GM12878 (cell line): ENCODE measurements around the gene COL8A2. TPM values are rescaled to one million over a fixed set of nuclear protein-coding genes. Genes with fewer than 3 reads are reported as not detected.

Source experiments
- ATF7 ChIP-seq: fragments of 450-650 bp; IDR thresholded peaks from 2 replicates; pipeline ENCODE4 v1.6.1; 2016; ENCODE audit warnings: low read depth, mild to moderate bottlenecking
- CEBPZ ChIP-seq: fragments of 150-350 bp; IDR thresholded peaks from 2 replicates; pipeline ENCODE4 v1.6.1; 2016; ENCODE audit warnings: low read depth, low read length
- EGR1 ChIP-seq, 2 experiments: IDR thresholded peaks; 1 replicate in 1 of 2; 2 replicates in 1 of 2; pipeline ENCODE4 v1.6.1; 2011 to 2012; ENCODE audit warnings: low read depth in 2 of 2, low read length in 2 of 2, borderline replicate concordance in 1 of 2, mild to moderate bottlenecking in 1 of 2, moderate library complexity in 1 of 2
- IRF4 ChIP-seq: IDR thresholded peaks from 2 replicates; pipeline ENCODE4 v1.6.1; 2011; ENCODE audit warnings: low read depth, low read length
- NFYA ChIP-seq: IDR thresholded peaks from 2 replicates; pipeline ENCODE4 v1.6.1; 2011; ENCODE audit warnings: low read depth, mild to moderate bottlenecking, low read length, improper control_type of control experiment, borderline replicate concordance
- NFYB ChIP-seq: IDR thresholded peaks from 2 replicates; pipeline ENCODE4 v1.6.1; 2011; ENCODE audit warnings: low read depth, mild to moderate bottlenecking, low read length, improper control_type of control experiment, moderate library complexity; ENCODE audit not compliant: insufficient read depth
- SIN3A ChIP-seq: IDR thresholded peaks from 2 replicates; pipeline ENCODE4 v1.6.1; 2012; ENCODE audit warnings: low read depth, low read length, improper control_type of control experiment
- SIX5 ChIP-seq: IDR thresholded peaks from 2 replicates; pipeline ENCODE4 v1.6.1; 2011; ENCODE audit warnings: mild to moderate bottlenecking, low read depth, low read length, moderate library complexity; ENCODE audit not compliant: severe bottlenecking
- SP1 ChIP-seq: IDR thresholded peaks from one replicate; pipeline ENCODE4 v1.6.1; 2011; ENCODE audit warnings: low read depth, low read length
- TAF1 ChIP-seq: IDR thresholded peaks from 2 replicates; pipeline ENCODE4 v1.6.1; 2011; ENCODE audit warnings: mild to moderate bottlenecking, low read depth, low read length, borderline replicate concordance
- TARDBP ChIP-seq: IDR thresholded peaks from 2 replicates; pipeline ENCODE4 v1.6.1; 2016; ENCODE audit warnings: borderline replicate concordance
- ZBTB11 ChIP-seq: fragments of 450-650 bp; formaldehyde crosslinking; IDR thresholded peaks from 2 replicates; pipeline ENCODE4 v1.5.0; 2022; ENCODE audit warnings: mild to moderate bottlenecking, missing genetic modification characterization
- ZNF207 ChIP-seq: fragments of 450-650 bp; IDR thresholded peaks from 2 replicates; pipeline ENCODE4 v1.6.1; 2014; ENCODE audit warnings: antibody characterized with exemption, mild to moderate bottlenecking, borderline replicate concordance
- ZNF274 ChIP-seq: IDR thresholded peaks from one replicate; pipeline ENCODE4 v1.8.0; 2011; ENCODE audit not compliant: insufficient read length, insufficient read depth
- polyA plus RNA-seq, 11 experiments: library from polyadenylated mRNA; depleted of rRNA in 4 of 11; unstranded in 6 of 11; stranded (reverse) in 5 of 11; fragments of >200 nt; fragmentation: Nextera tagmentation in 4 of 11; fragmentation: Illumina TruSeq in 1 of 11; extraction: Ambion mirVana in 4 of 11; extraction: Trizol in 1 of 11; gene quantifications; 1 replicate in 1 of 11; 2 replicates in 10 of 11; pipeline versions ENCODE4 v1.2.1 to v1.2.3, GENCODE V29; 2011 to 2016; ENCODE audit warnings: inconsistent platforms in 2 of 11, missing spikeins in 2 of 11, low read depth in 1 of 11
- total RNA-seq, 4 experiments: library from RNA; depleted of rRNA in 3 of 4; stranded (reverse); fragments of >200 nt in 3 of 4; fragmentation: Illumina TruSeq in 1 of 4; extraction: Trizol in 1 of 4; gene quantifications; 2 replicates each; pipeline versions ENCODE4 v1.2.1 to v1.2.3, GENCODE V29; 2013 to 2021

The COL8A2 gene
- total and polyA plus RNA-seq, 10 of the 15 experiments (the other 5 are each of a cell fraction or from before 2014, with no cell fraction given): 0.01 TPM; not detected in 9

- TF ChIP-seq EGR1 (IDR thresholded peaks at IDR 0.05; ENCODE audit: borderline replicate concordance in 1 of 2, low read depth in 2 of 2, low read length in 2 of 2): no peak
- TF ChIP-seq CEBPZ: no peak
- TF ChIP-seq IRF4: no peak
- TF ChIP-seq SIX5: no peak
- 0 out of 2 replicates have a peak, but pooled peaks have one; percentile 49 for TF ChIP-seq SIN3A
- no peak for TF ChIP-seq NFYA
- TF ChIP-seq ZNF207: no peak
- TF ChIP-seq ZBTB11 (CRISPR knock-in tag): no peak
- 0 out of 2 replicates have a peak, but pooled peaks have one; percentile 26 for TF ChIP-seq TAF1
- peak; percentile 70; the same call in 1 of the 2 replicates for TF ChIP-seq NFYB
- peak; percentile 15 for TF ChIP-seq SP1
- no peak for TF ChIP-seq ZNF274
- peak; percentile 57 for TF ChIP-seq ATF7
- no peak for TF ChIP-seq TARDBP
Measured at GRCh38 chr1:36150296-36151133, 25.5 kb upstream of the COL8A2 start (continued).
